GM18520 (cell line): ENCODE data around the gene OCSTAMP.

Source experiments
- ATAC-seq: cut with Tn5 transposase; IDR thresholded peaks from one replicate; pipeline ENCODE4 v1.9.1; 2021; ENCODE audit not compliant: unreplicated experiment

OCSTAMP gene

DNA sequence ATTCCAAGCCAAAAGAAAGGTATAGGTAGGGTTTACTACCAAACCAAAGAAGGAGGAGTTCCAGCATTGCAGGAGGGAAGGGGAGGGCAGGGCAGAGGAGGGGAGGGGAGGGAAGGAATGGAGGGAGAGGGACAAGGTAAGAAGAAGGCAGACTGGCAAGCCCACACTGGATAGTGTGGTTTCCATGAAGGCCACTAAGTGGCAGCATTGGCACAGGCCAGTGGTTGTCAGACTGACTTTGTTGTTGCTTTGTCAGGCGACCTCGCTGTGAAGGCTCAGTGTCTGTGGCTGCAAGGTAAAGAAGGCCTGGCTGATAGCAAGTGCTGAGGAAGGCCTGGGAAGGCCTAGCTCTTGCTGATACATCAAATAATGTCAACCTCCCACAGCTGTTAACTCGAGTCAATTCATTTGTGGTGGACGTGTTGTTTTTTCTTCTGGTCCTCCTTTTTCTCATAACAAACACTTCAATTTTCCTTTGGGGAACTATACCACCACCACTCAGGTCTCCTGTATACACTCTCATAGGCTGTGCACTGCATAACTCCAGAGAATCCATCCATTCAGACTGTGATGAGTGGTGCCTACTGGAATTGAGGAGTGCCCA lies 29.4 kb downstream of the OCSTAMP start:
- ATAC-seq = no peak

DNA sequence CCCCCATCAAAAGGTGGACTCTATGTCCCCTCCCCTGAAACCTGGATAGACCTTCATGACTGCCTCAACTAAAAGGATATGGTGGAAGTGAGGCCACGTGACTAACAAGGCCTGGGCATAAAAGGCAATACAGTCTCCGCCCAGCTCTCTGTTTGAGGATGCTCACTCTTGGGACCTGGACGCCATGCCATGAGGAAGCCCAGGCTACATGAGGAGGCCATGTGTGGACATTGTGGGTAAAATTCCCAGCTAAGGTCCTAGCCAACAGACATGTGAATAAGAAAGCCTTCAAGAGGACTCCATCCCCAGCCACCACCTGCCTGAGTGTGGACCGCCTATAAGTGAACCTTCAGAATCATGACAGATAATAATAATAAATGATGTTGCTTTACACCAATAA lies 29.9 kb downstream of the OCSTAMP start:
- no peak for ATAC-seq

DNA sequence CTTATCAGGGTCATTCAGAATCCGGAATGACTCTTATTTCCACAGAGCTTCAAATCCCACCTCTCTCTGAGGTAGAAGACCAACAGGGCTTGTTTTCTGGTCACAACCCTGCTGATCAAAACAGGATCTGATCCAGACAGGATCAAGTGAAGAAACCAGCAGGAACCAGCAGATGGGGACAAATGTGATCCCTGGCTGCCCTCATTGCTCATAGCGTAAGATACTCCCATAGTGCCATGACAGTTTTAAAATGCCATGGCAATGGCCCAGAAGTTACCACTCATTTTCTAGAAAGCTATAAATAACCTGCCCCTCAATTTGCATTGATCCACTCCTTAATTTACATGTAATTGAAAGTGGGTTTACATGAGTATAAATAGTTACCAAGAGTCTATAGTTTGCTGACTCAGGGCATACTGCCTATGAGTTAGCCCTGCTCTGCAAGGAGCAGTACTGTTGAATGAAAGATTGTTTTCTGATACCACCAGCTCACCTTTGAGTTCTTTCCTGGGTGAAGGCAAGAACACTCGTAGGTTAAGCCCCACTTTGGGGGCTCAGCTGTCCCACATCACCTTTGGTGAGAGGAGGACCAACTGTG lies 30.9 kb downstream of the OCSTAMP start:
- ATAC-seq = no peak

GRCh38 chr20:46512943-46513844 lies 37.3 kb downstream of the OCSTAMP start, which contains the start of gene ZNF334:
ZNF334 (minus strand) TSS chr20:46513559; CDS start chr20:46512102, 1,457 bp downstream.
- ATAC-seq = no peak

- ATAC-seq = no peak
These were observed 40.9 kb downstream of the OCSTAMP start for GRCh38 chr20:46509523-46509922.

GRCh38 chr20:46507760-46508407 lies 42.6 kb downstream of the OCSTAMP start:
- ATAC-seq = no peak

- ATAC-seq = no peak
These were observed 44.9 kb downstream of the OCSTAMP start for GRCh38 chr20:46505506-46505905.

GRCh38 chr20:46501961-46502360 lies 48.5 kb downstream of the OCSTAMP start:
- ATAC-seq = no peak

DNA sequence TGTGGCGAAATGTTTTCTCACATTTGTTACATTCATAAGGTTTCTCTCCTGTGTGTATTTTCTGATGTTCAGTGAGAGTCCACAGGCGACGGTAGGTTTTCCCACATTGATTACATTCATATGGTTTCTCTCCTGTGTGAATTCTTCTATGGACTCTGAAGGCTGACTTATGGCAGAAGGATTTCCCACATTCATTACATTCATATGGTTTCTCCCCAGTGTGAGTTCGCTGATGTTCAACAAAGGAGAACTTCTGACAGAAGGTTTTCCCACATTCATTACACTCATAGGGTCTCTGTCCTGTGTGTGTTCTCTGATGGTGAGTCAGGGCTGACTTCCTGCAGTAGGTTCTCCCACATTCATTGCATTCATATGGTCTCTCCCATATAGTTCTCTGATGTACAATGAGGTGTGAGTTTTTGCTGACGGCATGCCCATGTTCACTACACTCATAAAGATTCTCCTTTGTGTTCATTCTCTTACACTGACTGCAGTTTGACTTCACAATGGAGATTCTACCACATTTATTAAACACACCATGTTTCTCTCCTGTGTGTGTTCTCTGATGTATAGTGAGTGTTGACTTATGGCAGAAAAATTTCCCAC lies 49.0 kb downstream of the OCSTAMP start:
- ATAC-seq = no peak

GRCh38 chr20:46494077-46494476 lies 56.4 kb downstream of the OCSTAMP start:
- no peak for ATAC-seq

- no peak for ATAC-seq
These were observed 59.1 kb downstream of the OCSTAMP start for GRCh38 chr20:46491354-46491753.
